NB4 (cell line): ENCODE measurements around the gene BMP3.

ENCODE experiments used
- POLR2A ChIP-seq: IDR thresholded peaks from 2 replicates; pipeline ENCODE4 v1.6.1; 2011; ENCODE audit warnings: mild to moderate bottlenecking; ENCODE audit not compliant: insufficient read length; ENCODE audit errors: extremely low read depth
- TF ChIP-seq, protein P1 (sequence below): IDR thresholded peaks from one replicate; pipeline ENCODE4 v1.5.1; 2012; ENCODE audit warnings: low read depth, low read length

GRCh38 chr4:81085291-81085690 is 54.8 kb downstream of the BMP3 start:
- TF ChIP-seq, protein P1, sequence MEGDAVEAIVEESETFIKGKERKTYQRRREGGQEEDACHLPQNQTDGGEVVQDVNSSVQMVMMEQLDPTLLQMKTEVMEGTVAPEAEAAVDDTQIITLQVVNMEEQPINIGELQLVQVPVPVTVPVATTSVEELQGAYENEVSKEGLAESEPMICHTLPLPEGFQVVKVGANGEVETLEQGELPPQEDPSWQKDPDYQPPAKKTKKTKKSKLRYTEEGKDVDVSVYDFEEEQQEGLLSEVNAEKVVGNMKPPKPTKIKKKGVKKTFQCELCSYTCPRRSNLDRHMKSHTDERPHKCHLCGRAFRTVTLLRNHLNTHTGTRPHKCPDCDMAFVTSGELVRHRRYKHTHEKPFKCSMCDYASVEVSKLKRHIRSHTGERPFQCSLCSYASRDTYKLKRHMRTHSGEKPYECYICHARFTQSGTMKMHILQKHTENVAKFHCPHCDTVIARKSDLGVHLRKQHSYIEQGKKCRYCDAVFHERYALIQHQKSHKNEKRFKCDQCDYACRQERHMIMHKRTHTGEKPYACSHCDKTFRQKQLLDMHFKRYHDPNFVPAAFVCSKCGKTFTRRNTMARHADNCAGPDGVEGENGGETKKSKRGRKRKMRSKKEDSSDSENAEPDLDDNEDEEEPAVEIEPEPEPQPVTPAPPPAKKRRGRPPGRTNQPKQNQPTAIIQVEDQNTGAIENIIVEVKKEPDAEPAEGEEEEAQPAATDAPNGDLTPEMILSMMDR = no peak
- no peak for TF ChIP-seq POLR2A
